T-helper 1 cell treated with Interleukin-12 subunit alpha and Interleukin-12 subunit beta and Interleukin-4 antibody, amounts not matched to agents 30 ng/mL and 1 ng/mL, for 36 hours (primary cell): ENCODE measurements around the gene TNRC6B. TPM values are rescaled to one million over a fixed set of nuclear protein-coding genes. Genes with fewer than 3 reads are reported as not detected.
"Not testable (repeated sequence)": the region's sequence is repeated elsewhere in the genome, so short reads cannot be mapped to it uniquely, and the experiment has no call there.

ENCODE experiments used
- intact Hi-C: fragments of 100-400 bp; cut with micrococcal nuclease; formaldehyde crosslinking; loops from one replicate; pipeline ENCODE4 v1.15.1; 2024
- total RNA-seq: library from RNA; stranded (reverse); gene quantifications from 2 replicates; pipeline ENCODE4 v1.2.3, GENCODE V29; 2022

TNRC6B gene
- total RNA-seq, 1 donor from 2014 or later, result 59.4 TPM

DNA sequence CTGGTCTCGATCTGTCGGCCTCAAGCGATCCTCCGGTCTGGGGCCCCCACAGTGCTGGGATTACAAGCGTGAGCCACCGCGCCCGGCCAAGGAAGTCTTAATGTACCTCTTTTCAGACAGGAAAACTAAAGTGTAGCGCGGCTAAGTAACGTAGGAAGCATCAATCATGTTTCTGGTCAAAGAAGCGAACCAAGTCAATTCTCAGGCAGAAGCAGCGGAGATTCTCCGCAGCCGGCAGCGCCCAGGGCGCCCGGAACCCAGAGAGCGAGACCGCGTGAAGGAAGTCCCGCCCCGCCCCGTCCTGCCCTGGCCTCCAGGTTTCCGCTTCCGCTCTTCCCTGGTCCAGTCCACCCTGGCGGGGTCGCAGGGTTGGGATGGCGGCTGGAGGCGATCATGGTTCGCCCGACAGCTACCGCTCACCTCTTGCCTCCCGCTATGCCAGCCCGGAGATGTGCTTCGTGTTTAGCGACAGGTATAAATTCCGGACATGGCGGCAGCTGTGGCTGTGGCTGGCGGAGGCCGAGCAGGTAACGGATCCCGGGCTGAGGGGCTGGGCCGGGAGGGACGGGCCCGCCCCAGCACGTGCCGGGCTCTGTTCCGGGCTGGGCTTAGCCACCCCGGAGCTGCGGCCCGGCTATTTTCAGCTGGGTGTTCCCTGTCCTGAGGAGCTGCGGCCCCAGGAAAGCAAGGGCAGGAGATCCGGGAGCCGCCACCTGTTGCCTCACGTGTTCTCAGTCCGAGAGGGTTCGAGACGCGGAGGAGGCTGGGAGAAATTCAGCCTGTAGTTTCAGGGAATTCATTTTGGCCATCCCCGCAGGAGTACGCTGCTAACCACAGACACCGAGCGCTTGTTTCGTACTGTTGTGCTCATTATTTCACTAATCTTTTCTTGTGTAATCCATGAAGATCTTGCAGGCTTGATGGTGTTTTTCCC lies 168.7 kb downstream of the TNRC6B start, which contains the start of gene ADSL:
Gene ADSL (plus strand): TSS at position 316 of the 934 bp plus-strand sequence. CDS start 59 bp downstream, at position 375.
- intact Hi-C loops, result loop anchor here (1.0 to 5.0 kb wide), 12 partner anchors 22 to 813 kb away; partner anchors contain the start of genes SGSM3, TMA7B and TNRC6B

DNA sequence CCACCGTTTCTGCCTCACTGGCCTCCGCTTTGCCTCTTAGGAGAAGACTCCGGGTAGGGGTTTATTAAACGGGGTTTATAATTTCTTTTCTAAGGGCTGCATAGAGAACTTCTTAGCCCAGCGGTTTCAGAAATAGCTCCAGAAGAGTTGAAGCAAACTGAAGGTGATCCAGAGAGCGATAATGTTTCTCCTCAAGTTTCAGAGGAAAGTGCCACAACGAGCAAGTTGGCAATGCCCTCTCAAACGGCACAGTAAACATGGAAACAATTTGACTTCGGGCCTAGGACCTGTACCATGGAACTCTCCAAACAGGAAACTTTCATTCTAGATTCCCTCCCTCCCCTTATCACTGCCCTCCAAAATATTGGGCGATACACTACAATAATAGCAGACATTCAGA lies 169.6 kb downstream of the TNRC6B start:
- intact Hi-C loops, result loop anchor here (2.0 to 5.0 kb wide), 4 partner anchors 98 to 385 kb away; partner anchors contain the start of gene TMA7B

DNA sequence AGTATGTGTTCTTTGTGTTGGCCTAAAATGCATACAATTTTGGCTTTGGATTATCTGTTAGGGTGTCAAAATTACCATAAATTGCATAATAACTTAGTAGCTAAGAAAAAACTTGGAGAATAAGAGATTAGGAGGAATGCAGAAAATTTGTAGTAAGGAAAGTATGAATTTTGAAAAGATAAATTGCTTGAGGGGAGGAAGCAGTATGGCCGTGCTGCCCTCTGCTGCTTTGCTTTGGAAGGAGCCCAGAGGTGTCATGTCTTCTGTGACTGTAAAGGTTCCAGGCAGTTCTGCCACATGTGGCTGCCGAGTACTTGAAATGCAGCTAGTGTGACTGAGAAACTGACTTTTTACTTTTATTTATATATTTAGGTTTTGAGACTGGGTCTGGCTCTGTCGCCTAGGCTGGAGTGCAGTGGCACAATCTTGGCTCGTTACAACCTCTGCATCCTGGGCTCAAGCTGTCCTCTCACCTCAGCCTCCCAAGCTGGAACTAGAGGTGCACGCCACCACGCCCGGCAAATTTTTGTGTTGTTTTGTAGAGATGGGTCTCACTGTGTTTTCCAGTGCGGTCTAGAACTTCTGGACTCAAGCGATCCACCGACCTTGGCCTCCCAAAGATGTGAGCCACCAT lies 170.4 kb downstream of the TNRC6B start:
- intact Hi-C loops, result loop anchor here (1.0 to 5.0 kb wide), 3 partner anchors 72 to 386 kb away; partner anchors contain the start of gene TMA7B

DNA sequence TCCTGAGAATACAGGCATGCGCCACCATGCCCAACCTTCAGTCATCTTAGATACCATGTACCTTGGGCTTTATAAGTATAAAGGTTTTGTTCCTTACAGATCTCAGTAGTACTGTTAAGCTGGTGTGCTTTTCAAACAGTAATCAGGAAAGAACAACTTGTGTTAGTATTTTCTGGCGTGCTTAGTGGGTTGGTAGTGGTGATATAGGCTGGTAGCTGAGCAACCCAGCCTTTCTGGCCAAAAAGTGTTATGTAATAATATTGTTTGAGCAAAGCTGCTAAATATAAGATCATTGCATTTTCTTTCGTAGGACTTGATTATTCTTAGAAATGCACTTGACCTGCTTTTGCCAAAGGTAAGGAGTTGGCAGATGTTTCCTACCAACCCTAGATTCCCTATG lies 175.0 kb downstream of the TNRC6B start:
- intact Hi-C loops, result no loop called here

DNA sequence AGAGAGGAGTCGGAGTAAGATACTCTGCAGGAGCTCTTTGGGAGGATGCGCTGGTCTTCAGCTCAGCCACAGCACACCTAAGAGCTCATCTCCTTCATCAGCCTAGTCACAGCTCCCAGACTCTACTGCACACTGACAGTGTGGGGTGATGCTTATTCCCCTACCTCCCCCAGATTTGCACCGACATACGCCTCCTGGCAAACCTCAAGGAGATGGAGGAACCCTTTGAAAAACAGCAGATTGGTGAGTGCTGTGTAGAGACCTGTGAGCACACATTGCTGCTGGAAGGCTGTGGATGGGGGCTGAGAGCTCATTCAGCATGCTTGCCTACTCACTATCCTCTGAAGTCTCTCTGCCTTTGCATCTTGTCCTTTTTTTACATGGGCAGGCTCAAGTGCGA lies 183.4 kb downstream of the TNRC6B start:
- intact Hi-C loops, result no loop called here

DNA sequence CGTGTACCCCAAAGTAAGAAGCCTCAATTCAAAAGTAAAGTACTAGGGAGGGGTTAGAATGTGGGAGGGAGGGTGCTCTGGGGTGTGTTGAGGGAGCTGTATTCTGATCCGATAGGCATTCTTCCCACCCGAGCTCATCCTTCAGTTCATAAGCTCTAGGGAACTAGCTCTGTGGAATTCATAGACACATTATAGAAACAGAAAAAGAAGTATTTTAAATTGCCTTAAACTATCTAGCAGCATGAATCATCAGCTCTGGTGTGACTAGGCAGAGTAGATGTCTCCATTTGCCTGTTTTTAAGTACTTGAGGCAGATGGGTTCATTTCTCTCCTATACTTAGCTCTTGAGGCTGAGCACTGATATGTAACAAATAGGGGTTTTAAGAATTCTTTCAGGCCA lies 185.3 kb downstream of the TNRC6B start:
- intact Hi-C loops, result no loop called here

DNA sequence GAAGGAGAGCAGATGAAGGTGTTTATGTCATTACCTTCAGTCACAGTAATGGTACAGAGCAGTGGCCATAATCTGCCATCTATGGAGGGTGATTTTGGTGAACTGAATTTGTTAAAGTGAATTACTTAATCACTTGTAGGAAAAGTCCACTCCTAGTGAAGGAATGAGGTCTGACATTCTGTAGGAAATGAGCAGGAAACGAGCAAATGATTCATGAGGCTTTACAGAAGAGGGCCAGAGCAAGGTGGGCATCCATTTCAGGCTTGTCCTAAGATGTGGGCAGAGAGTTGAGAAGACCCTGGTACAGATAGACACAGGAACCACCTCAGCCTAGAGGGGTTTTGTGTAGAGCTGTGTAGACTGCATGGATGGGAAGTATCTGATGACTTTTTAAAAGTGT lies 186.7 kb downstream of the TNRC6B start:
- intact Hi-C loops, result no loop called here

DNA sequence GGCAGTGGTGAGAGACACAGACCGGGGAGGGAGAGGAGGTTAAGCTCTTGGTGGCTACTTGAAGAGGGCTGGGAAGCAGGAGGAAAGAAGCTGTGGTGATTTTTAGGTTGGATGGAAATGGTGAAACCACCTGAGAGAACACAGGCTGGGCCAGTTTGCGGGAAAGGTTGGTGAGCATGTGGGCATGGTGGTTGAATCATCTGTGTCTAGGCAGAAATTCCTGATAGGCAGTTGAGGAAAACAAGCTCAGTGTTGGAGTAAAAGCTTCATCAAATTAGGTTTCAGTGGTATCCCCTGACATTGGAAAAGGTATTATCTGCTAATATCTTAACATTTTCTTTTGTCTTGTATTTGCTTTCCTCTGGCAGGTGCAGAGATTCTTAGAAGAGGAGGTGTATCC lies 188.3 kb downstream of the TNRC6B start:
- intact Hi-C loops, result no loop called here

DNA sequence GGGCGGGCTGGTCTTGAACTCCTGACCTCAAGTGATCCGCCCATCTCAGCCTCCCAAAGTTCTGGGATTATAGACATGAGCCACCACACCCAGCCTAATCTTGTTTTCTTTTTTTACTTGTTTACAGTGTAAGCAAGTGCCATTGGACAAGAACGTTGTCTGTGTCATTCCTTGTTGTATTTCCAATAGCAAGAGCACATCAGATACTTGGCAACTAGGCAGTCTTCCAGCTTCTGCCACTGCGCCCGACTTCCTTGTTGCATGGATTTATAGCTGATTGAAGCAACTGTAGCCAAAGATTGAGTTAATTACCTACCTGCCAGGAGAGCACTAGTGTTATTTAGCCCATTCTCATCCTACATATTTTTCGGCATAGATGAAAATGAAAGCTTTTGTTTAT lies 189.6 kb downstream of the TNRC6B start:
- intact Hi-C loops, result no loop called here

DNA sequence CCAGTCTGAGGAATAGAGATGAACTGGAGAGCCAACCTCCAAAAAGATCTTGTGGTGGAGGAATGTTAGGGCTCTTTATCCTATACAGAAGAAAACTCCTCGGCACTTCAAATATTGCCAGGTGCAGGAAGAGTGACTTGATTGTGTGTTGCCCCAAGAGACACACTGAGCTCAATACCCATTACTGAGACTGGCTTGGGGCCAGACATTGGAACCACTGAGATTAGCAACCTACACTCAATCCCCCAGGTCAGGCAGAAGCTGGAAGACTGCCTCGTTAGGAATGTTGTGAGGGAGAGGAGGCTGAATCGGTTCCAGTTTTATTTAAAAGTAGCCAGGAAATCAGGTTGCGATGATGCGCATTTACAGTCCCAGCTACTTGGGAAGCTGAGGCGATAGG lies 190.3 kb downstream of the TNRC6B start:
- intact Hi-C loops, result no loop called here

DNA sequence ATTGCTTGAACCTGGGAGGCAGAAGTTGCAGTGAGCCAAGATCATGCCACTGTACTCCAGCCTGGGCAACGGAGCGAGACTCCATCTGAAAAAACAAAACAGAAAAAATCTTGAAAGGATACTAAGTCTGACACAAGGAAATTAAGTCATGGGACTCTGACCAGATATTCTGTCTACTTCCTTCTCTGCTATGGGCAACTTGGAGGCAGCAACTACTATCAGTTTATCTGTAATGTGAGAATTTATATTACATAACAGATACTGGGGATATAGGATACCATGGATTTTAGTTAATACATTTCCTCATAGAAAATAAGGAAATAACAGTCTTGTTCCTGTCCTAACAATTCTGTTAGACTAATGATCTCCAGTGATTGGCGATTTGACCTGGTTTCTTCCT lies 191.1 kb downstream of the TNRC6B start:
- intact Hi-C loops, result no loop called here

DNA sequence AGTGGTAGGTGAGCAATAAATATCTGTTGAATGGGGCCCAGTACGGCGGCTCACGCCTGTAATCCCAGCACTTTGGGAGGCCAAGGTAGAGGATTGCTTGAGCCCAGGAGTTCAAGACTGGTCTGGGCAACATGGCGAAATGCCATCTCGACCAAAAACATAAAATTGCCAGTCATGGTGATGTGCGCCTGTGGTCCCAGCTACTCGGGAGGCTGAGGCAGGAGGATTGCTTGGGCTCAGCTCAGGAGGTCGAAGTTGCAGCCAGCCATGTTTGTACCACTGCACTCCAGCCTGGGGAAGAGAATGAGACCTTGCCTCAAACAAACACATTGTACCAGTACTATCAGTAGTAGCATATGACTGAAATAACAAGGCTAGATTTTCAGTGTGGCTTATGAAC lies 196.8 kb downstream of the TNRC6B start:
- intact Hi-C loops, result no loop called here

DNA sequence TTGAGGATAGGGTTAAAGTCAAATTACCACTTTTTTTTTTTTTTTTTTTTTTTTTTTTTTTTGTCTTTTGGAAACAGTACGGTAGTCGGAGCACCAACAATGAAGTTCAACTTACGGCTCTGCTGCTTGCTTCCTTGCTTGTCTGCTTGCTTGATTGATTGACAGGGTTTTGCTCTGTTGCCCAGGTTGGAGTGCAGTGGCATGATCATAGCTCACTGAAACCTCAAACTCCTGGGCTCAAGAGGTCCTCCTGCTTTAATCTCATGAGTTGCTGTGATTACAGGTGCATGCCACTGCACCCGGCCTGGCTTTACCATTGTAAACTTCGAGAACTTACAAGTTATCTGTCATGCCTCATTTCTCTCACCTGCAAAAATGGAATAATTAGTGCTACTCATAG lies 198.4 kb downstream of the TNRC6B start:
- intact Hi-C loops, result no loop called here

DNA sequence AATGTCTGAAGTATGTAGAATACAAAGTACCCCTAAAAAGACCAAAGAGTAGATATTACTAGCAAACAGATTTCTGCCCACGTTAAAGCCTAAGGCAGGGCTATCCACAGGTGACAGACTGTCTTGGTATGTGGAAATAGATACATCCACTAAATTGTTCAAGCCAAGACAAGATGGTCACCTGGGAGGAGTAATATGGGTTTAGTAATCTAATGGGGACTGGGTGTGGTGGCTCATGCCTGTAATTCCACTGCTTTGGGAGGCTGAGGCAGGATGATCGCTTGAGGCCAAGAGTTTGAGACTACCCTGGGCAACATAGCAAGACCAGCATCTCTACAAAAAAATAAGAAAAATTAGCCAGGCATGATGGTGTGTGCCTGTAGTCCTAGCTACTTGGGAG lies 200.2 kb downstream of the TNRC6B start:
- intact Hi-C loops, result no loop called here

DNA sequence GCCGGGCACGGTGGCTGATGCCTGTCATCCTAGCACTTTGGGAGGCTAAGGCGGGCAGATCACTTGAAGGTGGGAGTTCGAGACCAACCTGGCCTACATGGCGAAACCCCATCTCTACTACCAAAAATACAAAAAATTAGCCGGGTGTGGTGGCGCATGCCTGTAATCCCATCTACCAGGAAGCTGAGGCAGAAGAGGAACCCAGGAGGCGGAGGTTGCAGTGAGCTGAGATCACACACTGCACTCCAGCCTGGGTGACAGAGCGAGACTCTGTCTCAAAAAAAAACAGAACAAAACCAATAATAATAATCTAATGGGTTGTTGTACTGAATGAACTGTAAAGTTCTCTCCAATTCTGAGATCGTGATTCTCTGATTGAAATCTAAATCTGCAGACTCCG lies 200.7 kb downstream of the TNRC6B start:
- intact Hi-C loops, result not testable (repeated sequence)

DNA sequence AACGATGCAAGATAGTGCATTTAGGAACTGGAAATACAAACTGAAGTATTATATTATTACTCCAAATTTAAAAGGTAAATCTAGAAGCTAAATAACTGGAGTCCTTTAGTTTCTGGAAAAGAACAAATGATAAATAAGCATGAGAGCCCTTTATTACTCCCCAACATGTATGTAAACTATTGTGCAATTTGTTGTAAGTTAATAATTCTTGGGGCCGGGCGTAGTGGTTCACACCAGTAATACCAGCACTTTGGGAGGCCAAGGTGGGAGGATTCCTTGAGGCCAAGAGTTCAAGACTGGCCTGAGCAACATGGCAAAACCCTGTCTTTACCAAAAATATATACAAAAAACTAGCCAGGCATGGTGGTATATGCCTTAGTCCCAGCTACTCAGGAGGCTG lies 203.7 kb downstream of the TNRC6B start:
- intact Hi-C loops, result no loop called here

DNA sequence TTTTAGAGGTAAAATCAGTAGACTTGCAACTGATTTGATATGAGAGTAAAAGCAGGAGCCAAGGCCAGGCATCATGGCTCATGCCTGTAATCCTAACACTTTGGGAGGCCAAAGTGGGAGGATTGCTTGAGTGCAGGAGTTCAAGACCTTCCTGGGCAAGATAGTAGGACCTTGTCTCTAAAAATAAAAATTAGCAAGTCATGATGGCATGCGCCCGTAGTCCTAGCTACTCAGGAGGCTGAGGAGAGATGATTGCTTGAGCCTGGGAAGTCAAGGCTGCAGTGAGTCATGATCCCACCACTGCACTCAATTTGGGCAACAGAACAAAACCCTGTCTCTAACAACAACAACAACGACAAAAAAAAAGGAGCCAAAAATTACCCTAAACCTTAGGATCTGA lies 206.2 kb downstream of the TNRC6B start:
- intact Hi-C loops, result no loop called here

DNA sequence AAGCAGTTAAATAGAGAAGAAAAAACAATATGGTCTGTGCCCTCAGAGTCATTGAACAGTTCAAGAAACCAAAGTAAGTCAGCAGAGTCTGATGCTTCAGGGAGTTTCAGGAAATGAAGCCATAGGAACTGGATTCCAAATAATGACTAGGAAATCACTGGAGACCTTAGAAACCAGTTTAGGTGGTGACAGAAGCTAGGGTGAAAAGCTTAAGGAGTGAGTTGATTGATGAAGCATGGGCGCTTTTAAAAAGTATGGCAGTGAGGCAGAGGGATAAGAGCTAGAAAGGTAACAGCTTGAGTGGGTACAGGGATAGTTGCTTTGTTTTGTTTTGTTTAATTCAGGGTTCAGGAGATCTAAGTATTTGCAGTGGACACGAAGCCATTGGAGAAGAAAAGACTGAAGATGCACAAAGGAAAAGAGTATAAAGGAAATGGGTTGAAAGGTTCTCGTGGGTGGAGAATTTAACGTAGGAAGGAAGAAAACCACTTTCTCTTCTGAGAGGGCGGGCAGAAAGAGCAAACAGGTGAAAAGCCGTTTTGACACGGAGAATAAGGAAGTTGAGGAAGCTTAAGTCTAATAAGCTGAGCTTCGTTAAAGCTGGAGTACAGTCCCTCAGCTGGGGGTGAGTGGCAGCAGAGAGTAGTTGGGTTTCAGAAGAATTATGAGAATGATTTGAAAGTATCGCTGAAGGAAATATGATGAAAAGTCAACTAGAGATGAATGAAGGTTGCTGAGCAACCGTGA lies 207.5 kb downstream of the TNRC6B start:
- intact Hi-C loops, result loop anchor here (1.0 to 5.0 kb wide), 3 partner anchors 15 to 77 kb away; partner anchors contain the start of gene SGSM3
